Endothelial cell of umbilical vein (primary cell): ENCODE results near the gene ITGA11. TPM values are rescaled to one million over a fixed set of nuclear protein-coding genes. Genes with fewer than 3 reads are reported as not detected.

Experiments
- BruUV-seq: library from RNA; stranded (reverse); fragments of 400-500 nt; replicated peaks from 2 replicates; lab custom pipeline; 2021; lab: Mats Ljungman, UMichigan
- CTCF ChIA-PET: fragments of 300-600, 350-600 bp; sonication (Branson Sonifier 250); formaldehyde crosslinking; loops from one replicate; lab custom pipeline; 2021; ENCODE audit warnings: antibody characterized with exemption, inconsistent platforms; lab: Charles Lee
- POLR2A ChIA-PET: fragments of 300-600, 350-600 bp; sonication (Branson Sonifier 250); formaldehyde crosslinking; loops from one replicate; lab custom pipeline; 2021; ENCODE audit warnings: antibody characterized with exemption, inconsistent platforms; lab: Charles Lee
- DNase-seq: peaks from one replicate; pipeline ENCODE4 v3.0.0-alpha.2; 2011; ENCODE audit warnings: low read depth, low spot score
- FAIRE-seq: peaks from 2 replicates; lab custom pipeline; 2011; peaks lifted over from hg19 to GRCh38; lab: Jason Lieb, UNC
- H2AFZ ChIP-seq: 2 replicates; pipeline ENCODE4 v1.6.0; 2012; ENCODE audit warnings: low read depth, low read length, control low read depth, inconsistent platforms
- H3K27ac ChIP-seq: 2 replicates; pipeline ENCODE4 v1.5.1; 2011; ENCODE audit warnings: low read depth, mild to moderate bottlenecking, control low read depth, low read length, moderate library complexity; ENCODE audit not compliant: insufficient read depth
- H3K27me3 ChIP-seq, 2 experiments: 2 replicates each; pipeline versions ENCODE4 v1.6.0 to v1.6.1; 2011; ENCODE audit warnings: low read length in 2 of 2, mixed read lengths in 1 of 2; ENCODE audit not compliant: control insufficient read depth in 2 of 2, insufficient read depth in 2 of 2
- H3K36me3 ChIP-seq, 2 experiments: 2 replicates in 1 of 2; 3 replicates in 1 of 2; pipeline ENCODE4 v1.5.1; 2011; ENCODE audit warnings: low read length in 2 of 2, mild to moderate bottlenecking in 1 of 2, moderate library complexity in 1 of 2; ENCODE audit not compliant: control insufficient read depth in 2 of 2, insufficient read depth in 2 of 2; ENCODE audit errors: extremely low read depth in 1 of 2
- H3K4me1 ChIP-seq: 3 replicates; pipeline ENCODE4 v1.5.1; 2011; ENCODE audit warnings: mild to moderate bottlenecking, low read length; ENCODE audit not compliant: control insufficient read depth, insufficient read depth; ENCODE audit errors: extremely low read depth
- H3K4me2 ChIP-seq: 2 replicates; pipeline ENCODE4 v1.6.1; 2011; ENCODE audit warnings: low read length, control low read depth, mixed read lengths; ENCODE audit not compliant: insufficient read depth
- H3K4me3 ChIP-seq, 3 experiments: fragments of 200-600 bp in 1 of 3; sonication (generic), shearing (Covaris generic) in 1 of 3; replicated peaks in 1 of 3; 2 replicates each; pipeline ENCODE4 v1.5.1; 2011 to 2016; ENCODE audit warnings: control low read depth in 3 of 3, low read length in 3 of 3, mild to moderate bottlenecking in 2 of 3, inconsistent platforms in 1 of 3, low read depth in 1 of 3, moderate library complexity in 1 of 3; ENCODE audit not compliant: insufficient read depth in 1 of 3
- H3K79me2 ChIP-seq: 2 replicates; pipeline ENCODE4 v1.6.0; 2012; ENCODE audit warnings: low read length, inconsistent platforms; ENCODE audit not compliant: control insufficient read depth, insufficient read depth
- H3K9ac ChIP-seq: replicated peaks from 2 replicates; pipeline ENCODE3; 2011; ENCODE audit warnings: low read length, control low read depth; ENCODE audit not compliant: insufficient read depth; ENCODE audit errors: extremely low read depth
- H3K9me1 ChIP-seq: replicated peaks from 3 replicates; pipeline ENCODE4 v1.6.0; 2011; ENCODE audit warnings: mild to moderate bottlenecking, low read length; ENCODE audit not compliant: control insufficient read depth, insufficient read depth; ENCODE audit errors: extremely low read depth
- H3K9me3 ChIP-seq: replicated peaks from 2 replicates; pipeline ENCODE4 v1.5.1; 2012; ENCODE audit warnings: low read length, inconsistent platforms; ENCODE audit not compliant: control insufficient read depth, insufficient read depth
- H4K20me1 ChIP-seq: replicated peaks from 2 replicates; pipeline ENCODE3; 2011; ENCODE audit warnings: mild to moderate bottlenecking, low read length; ENCODE audit not compliant: control insufficient read depth, insufficient read depth; ENCODE audit errors: extremely low read depth
- EZH2 ChIP-seq: IDR thresholded peaks from 2 replicates; pipeline ENCODE4 v1.6.1; 2012; ENCODE audit warnings: borderline replicate concordance, low read depth, mild to moderate bottlenecking, moderate library complexity, low read length, inconsistent platforms; ENCODE audit not compliant: severe bottlenecking
- FOS ChIP-seq: IDR thresholded peaks from 2 replicates; pipeline ENCODE4 v1.6.1; 2011; ENCODE audit warnings: mild to moderate bottlenecking, low read length, moderate library complexity, borderline replicate concordance; ENCODE audit not compliant: insufficient read depth
- GATA2 ChIP-seq: IDR thresholded peaks from 2 replicates; pipeline ENCODE4 v1.7.0; 2011; ENCODE audit warnings: low read depth, mild to moderate bottlenecking, moderate library complexity, mixed read lengths, low read length; ENCODE audit not compliant: insufficient read length, insufficient read depth
- JUN ChIP-seq: IDR thresholded peaks from 2 replicates; pipeline ENCODE4 v1.6.1; 2011; ENCODE audit warnings: borderline replicate concordance, low read depth; ENCODE audit not compliant: insufficient read length, insufficient read depth
- MYC ChIP-seq: IDR thresholded peaks from one replicate; pipeline ENCODE4 v1.6.1; 2011; ENCODE audit warnings: mild to moderate bottlenecking, low read depth, low read length
- POLR2A ChIP-seq: IDR thresholded peaks from 2 replicates; pipeline ENCODE4 v1.6.1; 2012; ENCODE audit warnings: low read depth, mild to moderate bottlenecking, control low read depth, low read length
- POLR2AphosphoS5 ChIP-seq: IDR thresholded peaks from 2 replicates; pipeline ENCODE4 v1.6.1; 2012; ENCODE audit warnings: low read depth, mild to moderate bottlenecking, control low read depth, low read length, moderate library complexity; ENCODE audit not compliant: insufficient read depth
- dilution Hi-C: fragments of 300-500 bp; cut with MboI; formaldehyde crosslinking; loops from one replicate; pipeline ENCODE4 v1.15.0; 2019; ENCODE audit warnings: low sequenced_read_pairs; ENCODE audit not compliant: extremely low pct_ligation_motif_present
- intact Hi-C: fragments of 100-400 bp; cut with micrococcal nuclease; formaldehyde crosslinking; loops from one replicate; pipeline ENCODE4 v1.10.0; 2022
- polyA plus RNA-seq, 4 experiments: library from polyadenylated mRNA; depleted of rRNA in 3 of 4; stranded (reverse) in 3 of 4; unstranded in 1 of 4; fragments of >200 nt; gene quantifications; 2 replicates each; pipeline versions ENCODE4 v1.2.1 to v1.2.3, GENCODE V29; 2011 to 2012; ENCODE audit warnings: missing spikeins in 1 of 4
- total RNA-seq: library from RNA; stranded (reverse); gene quantifications from 2 replicates; pipeline ENCODE4 v1.2.3, GENCODE V29; 2021
- TF ChIP-seq, protein P1 (sequence below): IDR thresholded peaks from 2 replicates; pipeline ENCODE4 v1.6.1; 2011; ENCODE audit not compliant: insufficient read depth, insufficient read length
- TF ChIP-seq, protein P2 (sequence below), 2 donors: IDR thresholded peaks; 1 replicate in 1 of 2; 2 replicates in 1 of 2; pipeline ENCODE4 v1.5.1; 2011; ENCODE audit warnings: low read length in 2 of 2, mild to moderate bottlenecking in 2 of 2, moderate library complexity in 2 of 2, control low read depth in 1 of 2, inconsistent platforms in 1 of 2, low read depth in 1 of 2; ENCODE audit not compliant: insufficient read depth in 1 of 2; ENCODE audit errors: extremely low read depth in 1 of 2

ITGA11 gene
- total and polyA plus RNA-seq, 2 donors (not counting 3 experiments of a cell fraction or from before 2014, with no cell fraction given), result 0.18 to 1.0 TPM

DNA sequence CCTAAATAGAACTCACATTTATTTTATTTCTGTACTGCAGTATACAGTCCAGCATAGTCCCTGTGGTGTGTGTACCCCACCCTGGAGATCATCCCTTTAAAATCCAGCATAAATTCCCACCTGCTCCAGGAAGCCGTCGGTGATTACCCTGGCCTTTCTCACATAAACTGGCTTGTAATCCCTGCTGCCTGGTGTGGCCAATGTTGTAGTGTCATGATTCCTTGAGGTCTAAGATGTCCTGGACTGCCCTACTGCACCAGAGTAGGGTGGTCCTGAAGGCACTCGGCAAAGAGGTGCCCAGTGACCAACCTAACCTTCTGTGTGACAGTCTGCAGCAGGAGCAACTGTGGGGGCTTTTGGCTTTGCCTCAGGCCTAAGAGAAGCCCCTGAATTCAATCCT is 58.9 kb downstream of the ITGA11 start:
- no peak overlapping the region for H2AFZ ChIP-seq
- CTCF ChIA-PET, result interaction anchor here (0.8 to 2.9 kb wide), 6 partner anchors 8 to 120 kb away, joined by 3 to 39 read pairs (median 6); no protein-coding TSS in a partner anchor
- POLR2A ChIA-PET, result no interaction called here
- no peaks in the 10 kb centered on the region for H3K79me2 ChIP-seq
- H3K9me3 ChIP-seq, result no peaks in the 10 kb centered on the region
- H3K4me2 ChIP-seq, result no peak overlapping the region
- H3K4me3 ChIP-seq, result no peak overlapping the region
- H3K4me1 ChIP-seq, result peaks cover 11% of the 10 kb centered on the region
- FAIRE-seq (no peak), DNase-seq (no peak)
- H3K36me3 ChIP-seq, result no peaks in the 10 kb centered on the region
- BruUV-seq, result no TSS peak
- no peak overlapping the region for H3K9ac ChIP-seq
- intact Hi-C loops, result no loop called here
- H3K27me3 ChIP-seq, result no peaks in the 10 kb centered on the region
- H3K27ac ChIP-seq, result no peak overlapping the region
- dilution Hi-C loops, result no loop called here
- H3K9me1 ChIP-seq, result no peaks in the 10 kb centered on the region
- no peaks in the 10 kb centered on the region for H4K20me1 ChIP-seq
- no peak for TF ChIP-seq MYC
- TF ChIP-seq GATA2, result no peak
- no peak for TF ChIP-seq JUN
- TF ChIP-seq POLR2AphosphoS5, result no peak
- no peak for TF ChIP-seq EZH2
- TF ChIP-seq, protein P1, sequence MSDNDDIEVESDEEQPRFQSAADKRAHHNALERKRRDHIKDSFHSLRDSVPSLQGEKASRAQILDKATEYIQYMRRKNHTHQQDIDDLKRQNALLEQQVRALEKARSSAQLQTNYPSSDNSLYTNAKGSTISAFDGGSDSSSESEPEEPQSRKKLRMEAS, result no peak
- TF ChIP-seq, protein P2, sequence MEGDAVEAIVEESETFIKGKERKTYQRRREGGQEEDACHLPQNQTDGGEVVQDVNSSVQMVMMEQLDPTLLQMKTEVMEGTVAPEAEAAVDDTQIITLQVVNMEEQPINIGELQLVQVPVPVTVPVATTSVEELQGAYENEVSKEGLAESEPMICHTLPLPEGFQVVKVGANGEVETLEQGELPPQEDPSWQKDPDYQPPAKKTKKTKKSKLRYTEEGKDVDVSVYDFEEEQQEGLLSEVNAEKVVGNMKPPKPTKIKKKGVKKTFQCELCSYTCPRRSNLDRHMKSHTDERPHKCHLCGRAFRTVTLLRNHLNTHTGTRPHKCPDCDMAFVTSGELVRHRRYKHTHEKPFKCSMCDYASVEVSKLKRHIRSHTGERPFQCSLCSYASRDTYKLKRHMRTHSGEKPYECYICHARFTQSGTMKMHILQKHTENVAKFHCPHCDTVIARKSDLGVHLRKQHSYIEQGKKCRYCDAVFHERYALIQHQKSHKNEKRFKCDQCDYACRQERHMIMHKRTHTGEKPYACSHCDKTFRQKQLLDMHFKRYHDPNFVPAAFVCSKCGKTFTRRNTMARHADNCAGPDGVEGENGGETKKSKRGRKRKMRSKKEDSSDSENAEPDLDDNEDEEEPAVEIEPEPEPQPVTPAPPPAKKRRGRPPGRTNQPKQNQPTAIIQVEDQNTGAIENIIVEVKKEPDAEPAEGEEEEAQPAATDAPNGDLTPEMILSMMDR (IDR thresholded peaks at IDR 0.05; ENCODE audit: extremely low read depth in 1 of 2, insufficient read depth in 1 of 2, low read depth in 1 of 2, low read length in 2 of 2), result no peak
- no peak for TF ChIP-seq POLR2A
- TF ChIP-seq FOS, result no peak
